H1 (cell line): ENCODE results near the gene PRKAR1B. TPM values are rescaled to one million over a fixed set of nuclear protein-coding genes. Genes with fewer than 3 reads are reported as not detected.

ENCODE experiments used
- RFX5 ChIP-seq: IDR thresholded peaks from 2 replicates; pipeline ENCODE4 v1.6.1; 2011; ENCODE audit warnings: low read depth, low read length, improper control_type of control experiment, borderline replicate concordance
- polyA plus RNA-seq, 7 experiments: library from polyadenylated mRNA; depleted of rRNA in 3 of 7; stranded (reverse) in 5 of 7; unstranded in 2 of 7; fragments of >200 nt in 5 of 7; fragments of 200-250 nt in 2 of 7; gene quantifications; 1 replicate in 5 of 7; 2 replicates in 1 of 7; 4 replicates in 1 of 7; pipeline versions ENCODE4 v1.2.1 to v1.2.3, GENCODE V29; 2011 to 2013; ENCODE audit warnings: missing spikeins in 2 of 7, mixed read lengths in 2 of 7
- total RNA-seq: library from RNA; stranded (reverse); fragmentation: NEBNext Ultra II Directional; extraction: Animal tissue kit (Norgen Biotek cat#: 25700); gene quantifications from 2 replicates; pipeline ENCODE4 v1.2.1, GENCODE V29; 2021

The PRKAR1B gene
- total and polyA plus RNA-seq, 2 of the 8 experiments (the other 6 are each of a cell fraction or from before 2014, with no cell fraction given), result 12.3 to 55.7 TPM

DNA sequence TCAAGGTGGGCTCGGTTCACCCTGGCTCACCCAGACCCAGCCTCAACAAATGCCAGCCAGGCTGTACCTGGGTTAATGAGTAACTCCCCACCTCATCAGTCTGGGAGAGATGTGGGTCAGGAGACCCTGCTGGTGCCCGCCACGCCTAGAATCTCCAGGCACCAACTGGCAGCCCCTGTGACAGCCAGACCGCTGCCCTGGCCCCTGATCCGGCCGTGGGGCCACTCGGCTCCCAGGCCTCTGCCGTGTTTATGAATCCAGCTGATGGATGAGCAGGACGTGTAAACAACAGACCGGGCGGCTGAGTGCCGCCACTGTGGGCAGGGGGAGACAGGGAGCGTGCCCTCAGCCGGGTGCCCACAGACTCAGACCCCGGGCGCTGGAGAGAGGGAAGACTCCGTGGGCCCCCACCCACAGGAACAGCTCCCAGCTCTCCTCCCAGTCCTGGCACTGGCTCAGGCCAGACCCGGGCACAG lies 173.4 kb downstream of the PRKAR1B start (continued):
- TF ChIP-seq RFX5, result no peak
